ENCODE results near the gene DCST2.
A peak's percentile ranks its signal among the peaks of the same experiment; 100 is the strongest.

The DCST2 gene

GRCh38 chr1:155048449-155049334 is 15.1 kb upstream of the DCST2 start:
- no peak for DNase-seq

GRCh38 chr1:155044812-155045657 is 11.5 kb upstream of the DCST2 start:
- DNase-seq: peak; percentile 84 to 89

GRCh38 chr1:155044365-155044764 is 10.8 kb upstream of the DCST2 start:
- no peak for DNase-seq

- DNase-seq: no peak
Measured at GRCh38 chr1:155043793-155044192, 10.2 kb upstream of the DCST2 start.

- no peak for DNase-seq
Measured at GRCh38 chr1:155043301-155043702, 9.7 kb upstream of the DCST2 start.

- no peak for DNase-seq
Measured at GRCh38 chr1:155042789-155043188, 9.2 kb upstream of the DCST2 start.

- no peak for DNase-seq
Measured at GRCh38 chr1:155040358-155041093, 6.9 kb upstream of the DCST2 start.

GRCh38 chr1:155039308-155039669 is 5.7 kb upstream of the DCST2 start:
- DNase-seq: no peak

- no peak for DNase-seq
Measured at GRCh38 chr1:155038602-155039307, 5.2 kb upstream of the DCST2 start.

GRCh38 chr1:155037851-155038441 is 4.4 kb upstream of the DCST2 start:
- DNase-seq: no peak

- DNase-seq: no peak
Measured at GRCh38 chr1:155037043-155037442, 3.5 kb upstream of the DCST2 start.

- DNase-seq: no peak
Measured at GRCh38 chr1:155035936-155036335, 2.4 kb upstream of the DCST2 start.

- DNase-seq: no peak
Measured at GRCh38 chr1:155034318-155035208, 982 bp upstream of the DCST2 start.

GRCh38 chr1:155032886-155033285 is 695 bp downstream of the DCST2 start:
- DNase-seq: no peak

GRCh38 chr1:155030899-155031298 is 2.7 kb downstream of the DCST2 start:
- no peak for DNase-seq

- no peak for DNase-seq
Measured at GRCh38 chr1:155030243-155030795, 3.3 kb downstream of the DCST2 start.

- DNase-seq: no peak
Measured at GRCh38 chr1:155029513-155030242, 3.9 kb downstream of the DCST2 start.

- no peak for DNase-seq
Measured at GRCh38 chr1:155026588-155026987, 7.0 kb downstream of the DCST2 start.

- no peak for DNase-seq
Measured at GRCh38 chr1:155026154-155026553, 7.4 kb downstream of the DCST2 start.

- DNase-seq: no peak
Measured at GRCh38 chr1:155024315-155024714, 9.3 kb downstream of the DCST2 start.

Measured in AML-193 (cell line).